Thyroid gland (tissue), 4 donors: ENCODE results near the gene TPCN1. TPM values are rescaled to one million over a fixed set of nuclear protein-coding genes. Genes with fewer than 3 reads are reported as not detected.

ENCODE experiments used
- DNase-seq, 2 donors: peaks; one replicate each; pipeline ENCODE4 v3.0.0-alpha.2; 2019
- H3K27ac ChIP-seq, 3 donors: fragments of 200-600 bp; sonication (generic); 1 replicate in 2 of 3; 2 replicates in 1 of 3; pipeline ENCODE4 v1.5.1; 2016 to 2019; ENCODE audit warnings: mild to moderate bottlenecking in 1 of 3, moderate library complexity in 1 of 3
- H3K27me3 ChIP-seq: fragments of 200-600 bp; sonication (generic); one replicate; pipeline ENCODE4 v1.5.1; 2019
- H3K36me3 ChIP-seq, 2 donors: fragments of 200-600 bp; sonication (generic); one replicate each; pipeline ENCODE4 v1.5.1; 2016 to 2019
- H3K4me1 ChIP-seq, 2 donors: fragments of 200-600 bp; sonication (generic); one replicate each; pipeline ENCODE4 v1.5.1; 2017 to 2019
- H3K4me3 ChIP-seq, 3 donors: fragments of 200-600 bp; sonication (generic); replicated peaks in 1 of 3; 1 replicate in 2 of 3; 2 replicates in 1 of 3; pipeline ENCODE4 v1.5.1; 2016; ENCODE audit warnings: mild to moderate bottlenecking in 1 of 3
- H3K9me3 ChIP-seq: fragments of 200-600 bp; sonication (generic); one replicate; pipeline ENCODE4 v1.5.1; 2017
- POLR2A ChIP-seq, 2 donors: fragments of 450-650 bp; IDR thresholded peaks; one replicate each; pipeline ENCODE4 v1.6.1; 2017; ENCODE audit warnings: antibody characterized with exemption in 2 of 2, mild to moderate bottlenecking in 2 of 2, moderate library complexity in 1 of 2
- WGBS, 2 donors: methylation state at CpG; one replicate each; pipeline ENCODE4 v1.1.5; 2017; 5-methylcytosine and 5-hydroxymethylcytosine counted together
- intact Hi-C: fragments of 100-400 bp; cut with DNase I; formaldehyde crosslinking; loops from one replicate; pipeline ENCODE4 v1.15.1; 2023
- total RNA-seq, 4 donors: library from RNA; depleted of rRNA; stranded (reverse); fragments of >200 nt; gene quantifications; one replicate each; pipeline ENCODE4 v1.2.3, GENCODE V29; 2016
- TF ChIP-seq, protein P1 (sequence below), 6 experiments: fragments of 200-600 bp in 3 of 6; fragments of 450-650 bp in 3 of 6; sonication (generic) in 3 of 6; IDR thresholded peaks; one replicate each; pipeline ENCODE4 v1.5.1; 2016 to 2019; ENCODE audit warnings: antibody characterized with exemption in 6 of 6, mild to moderate bottlenecking in 2 of 6, inconsistent platforms in 1 of 6, moderate library complexity in 1 of 6

Gene TPCN1
- total RNA-seq, 4 donors from 2014 or later: 58.3 to 135 (median 109) TPM

DNA sequence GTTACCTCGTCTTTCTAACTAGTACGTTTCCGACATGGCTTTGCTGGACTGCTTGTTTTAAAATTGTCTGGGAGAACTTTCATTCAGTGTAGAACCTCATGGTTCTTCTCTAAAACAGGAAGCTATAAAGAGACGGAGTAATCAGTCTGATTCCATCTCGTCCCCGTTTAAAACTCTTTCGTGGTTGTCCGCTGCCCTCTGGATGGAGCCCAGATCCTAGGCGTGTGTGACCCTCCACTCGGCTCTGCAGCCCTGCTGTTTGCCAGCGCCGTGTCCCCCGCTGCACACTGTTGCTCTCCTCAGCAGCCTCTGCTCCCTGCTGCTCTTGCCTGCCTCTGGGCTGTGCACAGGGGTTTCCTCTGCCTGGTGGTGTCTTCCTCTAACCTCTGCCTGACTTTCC, 63.5 kb downstream of the TPCN1 start:
- Histone ChIP-seq H3K4me1 (no peaks in the 10 kb centered on the region), H3K27me3 (no peaks in the 10 kb centered on the region), H3K36me3 (peaks cover 55 to 79% of the 10 kb centered on the region in 2 donors), H3K9me3 (no peaks in the 10 kb centered on the region), H3K4me3 (no peak overlapping the region), H3K27ac (no peak overlapping the region)
- intact Hi-C loops: no loop called here
- no peak for TF ChIP-seq POLR2A (IDR thresholded peaks at IDR 0.05)
- TF ChIP-seq, protein P1, sequence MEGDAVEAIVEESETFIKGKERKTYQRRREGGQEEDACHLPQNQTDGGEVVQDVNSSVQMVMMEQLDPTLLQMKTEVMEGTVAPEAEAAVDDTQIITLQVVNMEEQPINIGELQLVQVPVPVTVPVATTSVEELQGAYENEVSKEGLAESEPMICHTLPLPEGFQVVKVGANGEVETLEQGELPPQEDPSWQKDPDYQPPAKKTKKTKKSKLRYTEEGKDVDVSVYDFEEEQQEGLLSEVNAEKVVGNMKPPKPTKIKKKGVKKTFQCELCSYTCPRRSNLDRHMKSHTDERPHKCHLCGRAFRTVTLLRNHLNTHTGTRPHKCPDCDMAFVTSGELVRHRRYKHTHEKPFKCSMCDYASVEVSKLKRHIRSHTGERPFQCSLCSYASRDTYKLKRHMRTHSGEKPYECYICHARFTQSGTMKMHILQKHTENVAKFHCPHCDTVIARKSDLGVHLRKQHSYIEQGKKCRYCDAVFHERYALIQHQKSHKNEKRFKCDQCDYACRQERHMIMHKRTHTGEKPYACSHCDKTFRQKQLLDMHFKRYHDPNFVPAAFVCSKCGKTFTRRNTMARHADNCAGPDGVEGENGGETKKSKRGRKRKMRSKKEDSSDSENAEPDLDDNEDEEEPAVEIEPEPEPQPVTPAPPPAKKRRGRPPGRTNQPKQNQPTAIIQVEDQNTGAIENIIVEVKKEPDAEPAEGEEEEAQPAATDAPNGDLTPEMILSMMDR (IDR thresholded peaks at IDR 0.05): no peak
- WGBS, 2 donors: 84 to 85% methylated on average over 13 of the region's 13 CpGs
- no peak for DNase-seq

GRCh38 chr12:113285679-113286610, 64.7 kb downstream of the TPCN1 start:
- Histone ChIP-seq H3K4me1 (no peaks in the 10 kb centered on the region), H3K4me3 (no peak overlapping the region), H3K27ac (no peak overlapping the region), H3K27me3 (no peaks in the 10 kb centered on the region), H3K9me3 (no peaks in the 10 kb centered on the region), H3K36me3 (peaks cover 67 to 79% of the 10 kb centered on the region in 2 donors)
- DNase-seq: no peak
- no peak for TF ChIP-seq POLR2A (IDR thresholded peaks at IDR 0.05)
- TF ChIP-seq, protein P1 (IDR thresholded peaks at IDR 0.05): no peak
- intact Hi-C loops: no loop called here
- WGBS, 2 donors: 82 to 89% methylated on average over 21 to 22 of the region's 22 CpGs

DNA sequence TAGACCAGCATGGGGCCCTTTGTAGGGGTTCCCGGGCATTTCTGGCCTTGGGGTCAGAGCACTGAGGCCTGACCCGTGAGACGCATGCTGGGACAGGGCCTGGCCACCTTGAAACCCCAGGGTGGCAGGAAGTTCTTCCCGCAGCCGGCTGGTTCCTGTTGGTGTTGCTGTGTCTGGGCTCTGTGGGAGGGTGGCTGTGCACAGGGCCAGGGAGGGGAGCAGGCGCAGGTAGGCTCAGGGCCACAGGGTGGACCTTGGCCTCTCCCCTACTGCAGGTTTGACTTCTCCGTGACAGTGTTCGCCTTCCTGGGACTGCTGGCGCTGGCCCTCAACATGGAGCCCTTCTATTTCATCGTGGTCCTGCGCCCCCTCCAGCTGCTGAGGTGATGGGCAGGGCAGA, 65.4 kb downstream of the TPCN1 start:
- peaks cover 75 to 84% of the 10 kb centered on the region in 2 donors for H3K36me3 ChIP-seq
- H3K4me1 ChIP-seq: no peaks in the 10 kb centered on the region
- 90 to 96% methylated on average over 4 to 10 of the region's 11 CpGs for WGBS, 2 donors
- no peaks in the 10 kb centered on the region for H3K9me3 ChIP-seq
- no peak overlapping the region for H3K4me3 ChIP-seq
- TF ChIP-seq, protein P1 (IDR thresholded peaks at IDR 0.05): no peak
- no peak for TF ChIP-seq POLR2A (IDR thresholded peaks at IDR 0.05)
- no peak for DNase-seq
- H3K27ac ChIP-seq: no peak overlapping the region
- no peaks in the 10 kb centered on the region for H3K27me3 ChIP-seq
- intact Hi-C loops: no loop called here

DNA sequence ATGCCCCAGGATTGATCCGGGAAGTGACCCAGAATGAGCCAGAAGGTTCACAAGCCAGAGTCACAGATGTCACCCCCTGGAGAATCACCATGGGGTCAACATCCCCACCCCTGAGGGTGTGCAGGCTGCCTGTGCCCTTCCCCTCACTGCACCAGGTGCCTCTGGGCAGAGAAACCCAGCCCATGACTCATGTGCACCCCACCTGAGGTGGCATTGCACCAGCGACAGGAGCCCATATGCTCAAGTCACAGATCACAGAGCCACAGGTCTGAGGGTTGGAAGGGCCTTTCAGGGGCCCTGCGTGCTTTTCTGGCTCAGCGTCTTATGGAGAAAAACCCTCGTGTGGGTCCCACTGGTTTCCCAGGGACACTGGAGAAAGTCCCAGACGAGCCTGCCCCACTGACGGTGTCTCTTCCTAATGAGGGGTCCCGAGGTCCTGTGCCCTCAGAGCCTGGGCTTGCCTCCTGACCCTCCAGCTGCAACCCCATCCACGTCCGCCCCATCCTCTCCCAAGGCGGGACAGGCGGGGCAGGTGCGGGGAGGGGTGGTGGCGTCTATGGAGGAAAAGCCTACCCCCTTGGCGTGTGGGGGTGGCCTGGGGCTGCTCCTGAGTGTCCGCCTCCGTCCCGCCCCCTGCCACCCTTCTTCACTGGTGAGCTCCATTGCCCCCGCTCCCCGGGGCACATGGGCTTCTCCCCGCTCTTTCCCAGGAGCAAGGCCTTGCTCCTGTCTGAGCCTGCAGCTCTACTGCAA, 66.1 kb downstream of the TPCN1 start:
- Histone ChIP-seq H3K27me3 (no peaks in the 10 kb centered on the region), H3K36me3 (peaks cover 81 to 88% of the 10 kb centered on the region in 2 donors), H3K27ac (no peak overlapping the region), H3K4me3 (no peak overlapping the region), H3K4me1 (no peaks in the 10 kb centered on the region), H3K9me3 (no peaks in the 10 kb centered on the region)
- TF ChIP-seq POLR2A (IDR thresholded peaks at IDR 0.05): no peak
- TF ChIP-seq, protein P1 (IDR thresholded peaks at IDR 0.05): no peak
- WGBS, 2 donors: 94 to 98% methylated on average over 15 to 17 of the region's 21 CpGs
- DNase-seq: no peak
- intact Hi-C loops: no loop called here
